HS-27A (cell line): ENCODE data around the gene LYL1.

Source experiments
- DNase-seq: peaks from one replicate; pipeline ENCODE4 v3.0.0-alpha.2; 2012; ENCODE audit warnings: low read depth, missing footprints

LYL1 gene

GRCh38 chr19:13056052-13056660, 46.5 kb downstream of the LYL1 start:
- no peak for DNase-seq

- DNase-seq: peak; percentile 84
Observed at GRCh38 chr19:13055213-13056051, 47.2 kb downstream of the LYL1 start.

- DNase-seq: no peak
Observed at GRCh38 chr19:13054626-13055212, 47.9 kb downstream of the LYL1 start.

- DNase-seq: peak; percentile 97
Observed at GRCh38 chr19:13053761-13054625, 48.7 kb downstream of the LYL1 start.

GRCh38 chr19:13053238-13053637, 49.4 kb downstream of the LYL1 start:
- DNase-seq: no peak

- no peak for DNase-seq
Observed at GRCh38 chr19:13052447-13053175, 50.0 kb downstream of the LYL1 start.

GRCh38 chr19:13051557-13052165, 51.0 kb downstream of the LYL1 start:
- no peak for DNase-seq

GRCh38 chr19:13050274-13050673, 52.4 kb downstream of the LYL1 start:
- DNase-seq: no peak
